CD4-positive, alpha-beta T cell treated with Interferon gamma for 1 hour (primary cell): ENCODE results near the gene MEDAG.

ENCODE experiments used
- DNase-seq: peaks from one replicate; pipeline ENCODE4 v3.0.0-alpha.2; 2020

Gene MEDAG

DNA sequence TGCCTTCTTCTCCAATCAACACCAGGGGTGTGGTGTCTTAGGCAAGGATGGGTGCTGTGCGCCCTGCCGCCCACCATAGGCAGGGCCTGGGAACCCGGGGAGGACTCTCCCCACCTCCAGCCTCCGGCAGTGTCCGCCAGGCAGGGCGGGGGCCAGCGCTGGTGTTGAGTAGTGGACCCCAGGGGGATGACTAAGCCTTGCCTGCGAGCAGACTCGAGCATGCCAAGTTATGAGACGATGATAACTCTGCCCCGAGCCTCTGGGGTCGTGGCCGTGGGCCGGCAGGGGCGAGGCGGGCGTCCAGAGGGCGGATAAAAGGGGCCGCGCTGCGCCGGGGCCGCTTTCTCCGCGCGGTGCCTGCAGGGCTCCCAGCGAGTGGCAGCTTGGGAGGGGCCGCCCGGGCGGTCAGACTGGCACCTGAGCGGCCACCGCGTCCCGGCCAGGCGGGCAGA lies at the start of gene MEDAG:
Gene MEDAG (plus strand): TSS at position 340 of the 452 bp plus-strand sequence. CDS start 245 bp downstream, outside the sequence.
- DNase-seq = no peak

GRCh38 chr13:30857018-30857417 lies 49.1 kb upstream of the MEDAG start:
- DNase-seq = no peak

- no peak for DNase-seq
Measured at GRCh38 chr13:30857636-30858035, 48.4 kb upstream of the MEDAG start.

- DNase-seq = no peak
Measured at GRCh38 chr13:30859326-30859725, 46.7 kb upstream of the MEDAG start.

DNA sequence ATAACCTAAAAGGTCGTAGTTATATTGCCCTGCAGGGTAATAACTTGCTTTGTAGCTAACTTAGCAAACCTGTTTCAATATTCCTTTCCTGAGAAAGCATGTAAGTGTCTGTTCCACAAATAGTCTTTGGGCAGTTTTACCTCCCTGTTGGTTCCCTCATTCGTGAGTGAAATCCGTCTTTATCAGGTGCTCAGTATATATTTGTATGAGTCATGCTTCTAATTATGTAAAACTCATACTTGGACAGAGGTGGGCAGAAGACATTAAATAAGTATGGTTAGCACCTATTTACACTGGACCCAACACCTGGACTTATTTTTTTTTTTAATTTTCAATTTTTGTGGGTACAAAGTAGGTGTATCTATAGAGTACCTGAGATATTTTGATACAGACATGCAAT lies 44.9 kb upstream of the MEDAG start:
- no peak for DNase-seq

GRCh38 chr13:30861836-30862467 lies 44.1 kb upstream of the MEDAG start:
- no peak for DNase-seq

DNA sequence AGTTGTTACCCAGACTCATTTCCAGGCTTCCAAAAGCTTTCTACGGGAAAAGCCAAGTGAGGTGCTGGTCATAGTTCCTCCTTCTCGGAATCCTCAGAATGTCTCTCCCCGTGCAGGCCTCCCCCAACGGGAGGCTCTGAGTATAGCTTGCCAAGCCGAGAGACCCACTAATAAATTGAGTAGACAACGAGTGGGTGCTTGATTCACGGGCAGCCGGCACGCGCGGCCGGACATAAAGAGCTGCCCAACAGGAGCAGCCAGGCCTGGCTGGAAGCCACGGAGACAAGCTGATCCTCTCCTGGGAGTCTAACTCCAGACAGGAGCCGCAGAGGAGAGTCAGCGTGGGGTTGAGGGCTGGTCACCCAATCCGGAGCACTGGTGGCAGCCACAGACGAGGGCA lies 43.4 kb upstream of the MEDAG start:
- DNase-seq = no peak

GRCh38 chr13:30863231-30863630 lies 42.8 kb upstream of the MEDAG start:
- DNase-seq = no peak

GRCh38 chr13:30863796-30864195 lies 42.3 kb upstream of the MEDAG start:
- DNase-seq = no peak

GRCh38 chr13:30864433-30865122 lies 41.5 kb upstream of the MEDAG start:
- DNase-seq = no peak

- DNase-seq = peak; percentile 41
Measured at GRCh38 chr13:30865123-30866049, 40.7 kb upstream of the MEDAG start.

DNA sequence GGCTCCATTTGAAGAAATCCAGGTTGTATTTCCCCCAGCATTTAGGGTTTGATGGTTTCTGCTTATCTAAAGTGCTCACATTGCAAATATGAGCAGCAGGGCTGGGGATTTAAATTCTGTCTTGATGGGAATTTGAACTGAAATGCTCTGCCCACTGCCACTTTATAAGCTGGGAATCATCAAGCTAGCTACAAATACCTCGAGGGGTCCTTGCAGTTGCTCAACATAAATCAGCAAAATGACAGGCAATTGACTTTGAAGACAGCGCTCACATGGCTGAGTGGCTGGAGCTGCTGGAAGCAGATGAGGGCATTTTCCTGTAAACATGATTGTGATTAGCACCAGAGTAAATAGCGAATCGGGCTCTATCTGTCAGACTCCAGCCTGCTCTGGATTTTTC lies 39.4 kb upstream of the MEDAG start:
- DNase-seq = no peak

DNA sequence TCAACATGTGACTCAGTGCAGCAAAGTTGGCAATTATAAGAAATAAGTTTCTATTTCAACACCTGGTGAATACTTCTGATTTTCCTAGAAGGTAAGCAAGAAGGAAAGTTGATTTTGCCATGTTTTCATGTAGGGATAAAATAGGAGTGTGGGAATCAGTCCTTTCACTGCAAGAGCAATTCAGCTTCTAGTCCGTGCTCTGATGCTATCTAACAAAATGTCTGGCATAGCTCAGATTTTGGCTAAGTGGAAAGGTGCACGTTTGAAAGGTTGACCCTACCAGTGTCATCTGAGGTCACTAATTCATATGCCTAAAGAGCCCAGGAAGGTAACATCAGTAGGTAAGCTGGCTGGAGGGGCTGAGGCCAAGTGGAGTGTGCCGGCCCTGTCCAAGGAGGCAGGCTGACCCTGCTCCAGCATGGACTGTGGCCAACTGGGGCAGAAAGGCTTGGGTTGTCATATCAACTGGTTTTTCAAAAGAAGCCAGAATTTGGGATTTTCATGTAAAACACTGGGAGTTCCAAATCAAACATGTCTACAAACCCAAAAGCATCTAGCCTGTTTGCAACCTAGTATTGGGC lies 38.9 kb upstream of the MEDAG start:
- no peak for DNase-seq

DNA sequence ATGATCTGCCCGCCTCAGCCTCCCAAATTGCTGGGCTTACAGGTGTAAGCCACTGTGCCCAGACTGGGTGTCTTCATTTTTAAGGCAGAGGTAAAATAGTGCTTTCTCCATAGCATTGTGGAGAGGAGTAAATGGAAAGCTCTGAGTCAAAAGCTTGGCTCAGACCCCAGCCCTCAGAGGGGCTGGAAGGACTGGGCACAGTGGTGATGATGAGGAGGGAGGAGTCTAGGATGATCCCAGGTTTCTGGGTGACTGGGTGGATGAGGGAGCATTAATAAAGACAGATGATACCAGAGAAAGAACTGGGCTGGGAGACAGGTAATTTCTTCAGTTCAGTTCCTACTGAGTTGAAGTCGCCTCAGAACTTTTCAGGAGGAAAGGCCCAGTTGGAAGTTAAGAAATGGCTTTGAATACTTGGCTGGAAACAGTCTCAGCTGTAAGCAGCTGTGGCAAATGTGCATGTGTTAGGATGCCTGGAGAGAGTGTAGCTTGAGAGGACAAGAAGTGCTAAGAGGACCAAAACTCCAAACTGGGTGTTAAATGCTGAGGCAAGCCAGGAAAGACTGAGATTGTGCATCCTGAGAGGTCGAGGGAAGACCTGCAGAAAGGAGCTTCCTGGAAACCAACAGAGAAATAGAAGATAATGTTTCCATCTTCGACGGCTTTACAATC lies 37.1 kb upstream of the MEDAG start:
- DNase-seq = no peak

DNA sequence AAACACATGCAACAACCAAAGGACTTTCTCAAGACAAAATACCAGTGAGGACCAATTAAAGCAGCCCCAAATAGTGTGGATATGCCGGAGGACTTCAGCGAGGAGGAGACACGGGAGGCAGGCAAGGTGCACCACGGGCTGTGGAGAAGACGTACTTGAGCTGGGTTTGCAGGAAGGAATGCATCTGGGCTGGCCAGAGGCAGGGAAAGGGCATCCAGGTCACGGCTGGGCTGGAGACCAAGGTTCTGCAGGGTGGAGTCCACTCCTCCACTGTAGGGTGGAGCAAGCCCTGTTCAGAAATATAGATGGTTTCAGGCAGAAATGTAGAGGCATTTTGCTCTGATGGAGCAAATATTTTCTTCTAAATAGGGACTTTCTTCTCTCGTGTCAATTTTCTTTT lies 36.6 kb upstream of the MEDAG start:
- DNase-seq = no peak

DNA sequence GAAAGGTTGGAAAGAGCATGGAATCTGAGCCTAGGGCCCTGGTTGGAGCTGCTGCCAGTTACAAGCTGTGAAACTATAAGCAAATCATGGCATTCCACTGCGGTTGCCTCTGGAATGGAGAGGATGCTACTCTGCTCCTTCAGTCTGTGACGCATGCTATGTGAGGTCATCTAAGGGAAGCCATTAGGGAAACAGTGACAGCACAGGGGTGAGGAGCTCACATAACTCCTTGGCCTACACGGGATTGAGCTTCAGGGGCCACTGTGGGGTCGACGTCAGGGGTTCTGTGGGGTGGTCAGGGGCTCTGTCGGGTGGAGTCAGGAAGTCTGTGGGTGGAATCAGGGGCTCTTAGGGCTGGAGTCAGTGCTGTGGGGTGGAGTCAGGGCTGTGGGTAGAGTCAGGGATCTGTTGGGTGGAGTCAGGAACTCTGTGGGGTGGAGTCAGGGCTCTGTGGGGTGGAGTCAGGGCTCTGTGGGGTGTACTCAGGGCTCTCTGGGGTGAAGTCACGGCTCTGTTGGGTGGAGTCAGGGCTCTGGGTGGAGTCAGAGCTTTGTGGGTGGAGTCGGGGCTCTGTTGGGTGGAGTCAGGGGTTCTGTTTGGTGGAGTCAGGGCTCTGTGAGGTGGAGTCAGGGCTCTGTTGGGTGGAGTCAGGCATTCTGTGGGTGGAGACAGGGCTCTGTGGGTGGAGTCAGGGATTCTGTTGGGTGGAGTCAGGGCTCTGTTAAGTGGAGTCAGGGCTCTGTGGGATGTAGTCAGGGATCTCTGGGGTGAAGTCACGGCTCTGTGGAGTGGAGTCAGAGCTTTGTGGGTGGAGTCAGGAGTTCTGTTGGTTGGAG lies 35.8 kb upstream of the MEDAG start:
- peak; percentile 52 for DNase-seq

- DNase-seq = no peak
Measured at GRCh38 chr13:30870916-30871587, 35.0 kb upstream of the MEDAG start.

DNA sequence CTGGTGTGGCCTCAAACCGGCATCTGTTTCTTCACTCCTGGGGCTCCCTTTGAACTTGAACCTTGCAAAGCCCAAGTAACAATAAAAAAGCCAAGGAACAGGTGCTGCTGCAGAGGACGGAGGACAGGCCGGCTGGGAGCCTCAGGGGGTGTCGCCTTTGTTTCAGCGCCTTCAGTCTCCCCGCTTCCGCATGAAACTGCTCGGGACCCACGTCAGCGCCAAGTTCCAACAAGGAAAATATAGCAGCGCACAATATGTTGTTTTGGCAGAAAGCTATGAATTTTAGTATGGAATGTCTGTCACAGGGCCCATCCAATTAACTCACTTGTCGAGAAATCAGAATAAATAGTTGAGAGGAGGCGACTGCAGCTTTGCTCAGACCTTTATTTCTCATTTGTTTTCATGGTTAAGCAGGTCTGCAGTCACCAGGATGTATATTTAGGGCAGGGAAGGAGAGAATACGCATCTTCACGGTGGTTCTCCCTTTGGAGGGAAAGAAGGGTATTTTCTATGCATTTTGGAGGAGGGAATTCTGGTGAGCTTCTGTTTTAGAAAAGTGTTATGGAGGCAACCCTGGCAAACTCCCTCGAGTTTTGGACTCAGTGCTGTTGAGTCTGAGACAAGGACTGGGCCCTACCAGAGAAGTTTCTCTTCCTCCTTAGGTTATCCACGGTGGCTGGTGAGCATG lies 34.3 kb upstream of the MEDAG start:
- DNase-seq = no peak

GRCh38 chr13:30872276-30872594 lies 33.8 kb upstream of the MEDAG start:
- DNase-seq = no peak

- DNase-seq = no peak
Measured at GRCh38 chr13:30872685-30873461, 33.2 kb upstream of the MEDAG start.
